NCI-H2171 treated with DMSO at 0.1 percent for 48 hours (cell line): ENCODE data around the gene HHAT.
A peak's percentile ranks its signal among the peaks of the same experiment; 100 is the strongest.

Experiments
- DNase-seq: peaks from one replicate; lab custom pipeline; 2025; lab: John Stamatoyannopoulos, UW

HHAT gene

DNA sequence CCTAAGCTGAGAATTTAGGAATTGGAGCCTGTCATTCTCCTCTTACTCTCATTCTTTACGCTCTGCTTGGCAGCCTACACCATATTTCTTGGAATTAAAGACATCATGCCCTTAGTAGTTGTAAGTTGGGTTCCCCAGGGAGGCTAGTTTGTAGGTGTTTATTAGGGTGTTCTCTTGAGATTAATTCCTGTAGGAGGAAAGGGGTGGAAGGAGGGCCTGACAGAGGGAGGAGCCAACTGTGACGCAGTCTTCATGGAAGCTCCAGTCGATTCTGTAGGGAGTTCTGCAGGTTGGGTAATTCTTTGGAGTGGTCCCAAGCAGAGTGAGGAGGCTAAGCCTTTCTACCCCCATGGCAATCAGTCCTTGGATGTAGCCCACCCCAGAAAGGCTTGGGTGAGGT lies 111.4 kb downstream of the HHAT start:
- peak; percentile 8 for DNase-seq

DNA sequence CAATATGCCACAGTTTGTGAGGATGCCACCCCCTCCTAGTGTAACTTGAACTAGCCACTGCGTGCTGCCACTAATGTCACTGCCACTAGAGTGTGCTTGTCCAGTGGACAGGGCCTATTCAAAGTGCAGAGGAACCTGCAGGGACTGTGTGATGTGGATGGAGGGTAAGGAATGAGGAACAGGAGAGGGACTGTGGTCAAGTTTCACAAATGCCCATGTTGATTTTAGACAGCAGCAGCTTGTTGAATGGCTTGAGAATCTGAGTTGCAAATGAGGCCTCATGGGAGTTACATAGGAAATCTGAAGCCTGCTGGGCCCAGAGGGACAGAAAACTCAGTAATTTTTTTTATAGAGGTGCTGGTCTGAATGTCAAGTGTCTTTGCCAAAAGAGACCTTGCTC lies 112.3 kb downstream of the HHAT start:
- DNase-seq: peak; percentile 62

DNA sequence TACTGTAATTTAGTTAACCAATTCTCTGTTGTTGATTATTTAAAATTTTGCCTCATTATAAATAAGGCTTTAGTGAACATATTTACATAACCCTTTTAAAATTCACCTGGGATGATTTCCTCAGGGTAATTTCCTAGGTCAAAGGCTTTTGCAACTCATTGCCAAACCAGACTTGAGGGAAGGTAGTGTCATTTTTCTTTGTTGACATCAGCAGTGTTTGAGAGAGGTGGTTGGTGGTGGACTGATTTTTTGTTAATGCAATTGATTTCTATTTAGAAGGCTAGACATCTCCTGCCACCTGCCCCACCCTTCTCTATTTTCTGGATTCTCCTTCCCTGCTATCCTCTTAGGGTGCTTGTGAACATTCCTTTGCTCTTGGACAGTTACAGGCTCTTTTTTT lies 116.8 kb downstream of the HHAT start:
- no peak for DNase-seq

DNA sequence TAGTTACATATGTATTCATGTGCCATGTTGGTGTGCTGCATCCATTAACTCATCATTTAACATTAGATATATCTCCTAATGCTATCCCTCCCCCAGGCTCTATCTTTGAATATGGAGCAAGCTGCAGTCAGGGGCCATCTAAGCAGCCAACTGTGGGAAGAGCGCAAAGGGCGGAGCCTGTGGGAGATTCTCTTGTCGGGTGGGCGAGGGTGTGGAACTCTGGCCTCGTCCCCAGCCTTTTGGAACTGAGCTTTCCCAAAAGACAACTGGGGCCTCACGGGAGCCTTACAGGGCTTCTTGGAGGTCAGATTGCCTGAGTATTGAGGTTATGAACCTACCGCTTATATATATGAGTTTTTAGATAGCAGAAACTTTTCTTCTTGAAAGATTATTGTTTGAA lies 117.2 kb downstream of the HHAT start:
- no peak for DNase-seq

DNA sequence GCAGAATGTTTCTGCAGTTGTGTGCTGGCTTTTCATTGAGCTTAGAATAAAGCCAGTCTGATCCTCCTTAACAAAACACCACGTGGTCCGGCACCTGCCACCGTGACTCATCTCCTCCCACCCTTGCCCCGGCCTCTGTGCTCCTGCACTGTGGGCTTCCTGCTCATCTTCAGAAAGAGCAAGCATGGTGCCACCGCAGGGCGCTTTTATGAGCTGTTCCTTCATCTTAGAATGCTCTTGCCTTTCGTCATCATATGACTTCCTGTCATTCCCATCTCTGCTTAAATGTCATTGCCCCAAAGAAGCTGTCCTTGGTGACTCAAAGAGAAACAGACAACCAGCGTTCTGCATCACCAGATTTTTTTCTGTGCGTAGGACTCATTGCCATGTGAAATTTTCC lies 117.8 kb downstream of the HHAT start:
- DNase-seq: no peak

DNA sequence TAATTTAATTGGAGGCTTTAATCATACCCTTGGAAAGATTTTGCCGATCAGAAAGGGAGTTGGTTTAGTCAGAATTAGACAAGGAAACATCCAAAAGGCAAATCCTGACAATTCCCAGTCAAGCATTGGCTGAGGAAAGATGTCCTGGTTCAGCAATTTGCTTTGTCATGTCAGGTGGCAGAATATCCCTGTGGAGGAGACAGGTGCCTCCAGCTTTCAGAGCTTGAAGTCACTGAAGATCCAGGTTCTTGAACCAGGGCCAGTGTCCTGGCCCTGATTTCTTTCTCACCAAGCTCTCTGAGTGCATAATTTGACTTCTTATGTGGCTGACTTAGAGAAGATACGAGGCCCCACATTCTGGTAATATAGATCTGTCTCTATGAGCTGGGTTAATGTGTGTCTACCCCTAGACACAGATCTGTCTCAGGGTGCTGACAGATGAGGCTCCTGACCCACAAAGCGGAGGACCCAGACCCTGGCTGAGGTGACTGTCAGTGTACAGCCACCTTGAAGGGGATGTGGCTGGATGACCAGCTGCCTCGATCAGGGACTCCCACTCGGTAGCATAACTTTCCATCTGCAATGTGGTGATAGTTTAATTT lies 118.9 kb downstream of the HHAT start:
- no peak for DNase-seq

DNA sequence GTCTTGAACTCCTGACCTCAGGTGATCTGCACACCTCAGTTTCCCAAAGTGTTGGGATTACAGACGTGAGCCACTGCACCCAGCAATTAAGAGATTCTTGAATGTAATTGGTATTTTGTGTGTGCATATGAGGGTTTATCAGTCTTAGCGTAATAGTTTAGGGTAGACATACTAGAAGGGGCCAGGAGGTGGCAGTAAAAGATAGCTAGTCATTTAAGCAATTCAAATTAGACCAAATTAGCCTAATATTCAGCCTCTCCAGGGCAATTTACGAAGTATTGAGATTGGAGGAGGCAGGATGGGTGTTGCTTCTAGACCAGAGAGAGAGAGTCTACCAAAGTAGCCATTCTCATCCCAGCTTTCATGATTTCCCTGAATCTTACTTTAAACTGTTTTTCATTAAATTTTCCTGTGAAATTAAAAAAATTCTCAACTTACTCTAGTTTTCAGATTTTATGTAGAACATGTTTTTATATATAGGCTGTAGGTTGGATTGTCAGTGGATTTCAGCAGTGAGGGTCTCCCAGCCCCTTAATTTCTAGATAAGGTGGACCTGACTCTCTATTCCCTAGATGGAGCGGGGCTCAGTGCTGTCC lies 119.7 kb downstream of the HHAT start:
- peak; percentile 71 for DNase-seq

DNA sequence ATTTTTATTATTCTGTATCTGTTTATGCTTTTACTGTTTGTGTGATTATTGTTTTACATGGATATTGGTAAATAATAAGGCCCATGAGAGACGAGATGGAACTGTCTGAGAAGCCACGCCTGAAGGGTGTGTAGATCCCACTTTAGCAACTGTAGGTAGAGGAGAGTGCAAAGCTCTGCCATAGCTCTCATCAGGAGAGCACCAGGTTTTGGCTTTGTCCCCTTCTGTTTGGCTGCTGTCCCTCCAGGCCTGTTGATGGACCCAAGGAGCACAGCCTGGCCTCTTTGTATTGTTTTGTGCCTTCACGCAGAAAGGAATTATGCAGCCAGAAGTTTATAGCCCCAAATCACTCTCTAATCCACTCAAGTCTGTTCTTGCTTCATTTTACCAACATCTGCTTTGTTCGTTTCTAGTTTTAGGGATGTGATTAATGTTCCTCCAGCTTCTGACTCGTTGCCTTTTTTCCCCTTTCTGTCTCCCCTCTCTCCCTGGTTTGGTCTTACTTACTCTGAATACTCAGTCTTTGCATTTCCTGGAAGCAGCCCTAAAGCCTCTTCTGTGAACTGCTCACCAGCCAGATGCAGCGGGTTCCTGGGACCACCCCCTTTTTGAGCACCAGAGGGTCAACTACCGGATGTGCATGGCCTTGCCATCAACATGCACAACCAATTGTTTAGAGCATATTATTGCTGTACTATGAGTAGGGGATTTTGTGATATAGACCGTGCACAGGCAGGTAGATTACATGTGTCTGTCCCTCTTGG lies 127.3 kb downstream of the HHAT start:
- no peak for DNase-seq

DNA sequence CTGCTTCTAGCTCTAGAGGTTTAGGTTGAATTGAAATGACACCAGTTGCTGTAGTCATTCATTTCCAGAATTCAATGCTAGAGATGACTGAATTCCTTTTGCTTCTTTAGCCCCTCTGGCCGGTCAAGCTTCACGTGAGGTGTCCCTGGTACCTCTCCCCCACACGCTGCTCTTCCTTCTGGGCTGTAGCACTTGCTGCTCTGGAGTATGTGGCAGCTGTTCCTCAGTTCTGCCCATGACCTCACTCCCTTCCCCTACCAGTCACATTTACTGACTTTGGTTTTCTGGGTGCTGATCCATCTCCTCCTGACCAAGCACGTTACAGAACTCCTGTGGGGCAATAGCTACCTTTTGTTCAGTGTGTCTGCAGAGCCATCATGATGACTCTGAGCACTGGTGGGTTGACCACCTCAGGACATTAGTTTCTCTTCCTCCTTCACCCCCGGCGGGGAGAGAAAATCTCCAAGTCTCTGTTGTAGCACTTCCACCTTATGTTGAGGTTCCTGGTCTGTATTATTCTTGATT lies 128.1 kb downstream of the HHAT start:
- DNase-seq: no peak

DNA sequence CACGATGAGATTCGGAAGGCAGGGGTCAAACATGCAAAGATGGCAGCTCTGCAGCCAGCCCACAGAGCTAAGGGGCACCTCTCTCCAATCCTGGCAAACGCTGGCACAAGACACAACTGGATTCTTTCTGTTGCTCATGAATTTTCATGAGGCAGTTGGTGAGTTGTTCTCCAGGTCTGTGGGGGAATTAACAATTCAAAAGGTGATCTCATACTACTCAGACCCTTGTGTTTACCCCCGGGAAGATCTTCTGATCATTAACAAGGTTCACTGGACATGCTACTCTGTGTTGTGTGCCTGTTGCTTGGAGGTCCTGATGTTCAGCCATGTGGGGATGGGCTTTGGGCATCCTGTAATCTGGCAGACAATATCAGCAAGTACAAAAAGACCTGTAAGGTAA lies 128.9 kb downstream of the HHAT start:
- no peak for DNase-seq

DNA sequence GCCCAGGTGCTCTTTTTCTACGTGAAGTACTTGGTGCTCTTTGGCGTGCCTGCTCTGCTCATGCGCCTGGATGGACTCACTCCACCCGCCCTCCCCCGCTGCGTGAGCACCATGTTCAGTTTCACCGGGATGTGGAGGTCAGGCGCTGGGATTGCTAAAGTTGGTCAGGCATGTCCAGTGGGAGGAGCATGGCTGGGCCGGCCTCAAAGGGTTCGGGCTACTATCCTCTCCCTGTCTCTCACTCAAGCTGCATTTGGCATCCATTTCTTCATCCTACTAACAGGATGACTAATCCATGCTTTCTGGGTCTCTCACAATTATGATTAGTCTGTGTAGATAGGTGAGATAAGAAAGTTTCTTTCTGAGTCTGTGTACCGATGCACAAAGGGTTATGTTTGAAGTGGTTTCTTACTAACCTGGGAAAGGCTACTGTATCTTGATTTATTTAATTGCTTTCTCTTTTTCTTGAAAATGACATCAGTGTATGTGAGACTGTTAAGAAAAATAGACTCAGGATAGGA lies 135.9 kb downstream of the HHAT start:
- no peak for DNase-seq

DNA sequence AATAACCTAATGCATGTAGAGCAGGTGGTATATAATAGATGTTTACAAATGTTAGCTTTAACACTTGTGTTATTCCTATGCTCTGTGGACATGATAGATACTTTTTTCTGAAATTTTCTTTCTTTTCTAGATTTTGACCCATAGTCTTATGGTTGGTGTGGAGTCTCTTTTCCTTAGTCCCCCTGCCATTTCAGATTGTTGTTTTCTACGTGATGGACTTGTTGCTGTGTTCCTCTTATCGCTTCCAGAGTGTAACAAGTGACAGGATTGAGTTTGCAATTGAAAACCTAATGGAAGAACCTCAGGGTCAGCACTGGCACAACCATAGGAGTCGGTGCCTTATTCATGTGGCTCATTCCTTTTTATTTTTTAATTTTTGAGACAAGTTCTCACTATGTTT lies 136.4 kb downstream of the HHAT start:
- no peak for DNase-seq

DNA sequence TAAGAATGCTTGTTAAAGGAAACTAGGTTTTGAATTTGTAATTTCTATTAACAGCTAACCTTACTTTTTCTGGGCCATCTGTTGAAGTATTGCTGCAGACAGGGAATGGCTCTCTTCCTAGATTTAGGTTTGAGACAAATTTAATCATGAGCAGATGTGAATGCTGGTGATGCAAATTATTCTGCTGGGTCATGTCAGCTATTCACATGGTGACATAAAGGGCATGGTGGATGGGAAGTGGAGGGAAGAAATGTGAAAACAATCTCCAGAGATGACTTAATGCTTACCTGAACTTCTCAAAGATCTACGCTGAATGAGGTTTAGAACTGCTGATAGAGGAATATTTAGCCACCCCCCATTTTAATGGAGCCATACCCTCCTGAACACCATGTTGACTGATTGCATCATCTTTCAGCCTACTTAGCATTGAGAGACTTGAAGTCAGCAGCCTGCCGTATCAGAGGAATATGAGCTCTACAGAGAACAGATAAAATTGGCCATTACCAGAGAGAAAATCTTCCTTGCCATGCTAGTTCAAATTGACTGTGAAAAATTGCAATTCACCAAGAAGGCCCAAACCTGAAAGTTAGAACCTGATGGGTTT lies 138.8 kb downstream of the HHAT start:
- DNase-seq: peak; percentile 37

DNA sequence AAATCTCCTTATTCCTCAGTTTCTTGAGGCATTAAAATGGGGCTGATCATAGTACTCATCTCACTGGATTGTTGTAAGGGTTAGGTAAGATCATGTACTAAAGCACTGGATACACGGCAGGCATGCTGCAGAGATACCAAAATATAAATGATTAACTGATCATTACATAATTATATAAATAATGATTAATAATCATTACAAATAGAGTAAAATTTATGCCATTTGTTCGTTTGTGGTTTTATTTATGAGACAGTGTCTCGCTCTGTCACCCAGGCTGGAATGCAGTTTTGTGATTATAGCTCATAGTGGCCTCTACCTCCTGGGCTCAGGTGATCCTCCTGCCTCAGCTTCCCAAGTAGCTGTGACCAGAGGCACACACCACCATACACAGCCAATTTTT lies 140.7 kb downstream of the HHAT start:
- no peak for DNase-seq

DNA sequence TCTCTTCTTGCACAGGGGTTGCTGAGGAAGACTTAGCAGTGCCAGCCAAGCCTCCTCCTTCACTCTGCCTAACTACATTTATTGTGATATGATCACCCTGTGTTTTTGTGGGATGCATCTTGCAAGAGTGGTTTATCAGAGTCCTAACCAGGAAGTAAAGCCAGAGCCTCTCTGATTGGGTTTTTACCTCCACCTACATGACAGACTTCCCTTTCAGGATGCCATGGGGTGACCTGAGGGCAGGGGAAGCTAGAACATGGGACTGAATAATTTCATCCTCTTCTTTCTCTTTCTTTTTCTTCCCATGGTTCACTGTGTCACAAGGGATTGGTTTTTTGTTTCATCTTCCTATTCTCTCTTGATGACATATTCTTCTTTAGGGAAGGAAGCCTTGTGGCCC lies 146.6 kb downstream of the HHAT start:
- DNase-seq: no peak

DNA sequence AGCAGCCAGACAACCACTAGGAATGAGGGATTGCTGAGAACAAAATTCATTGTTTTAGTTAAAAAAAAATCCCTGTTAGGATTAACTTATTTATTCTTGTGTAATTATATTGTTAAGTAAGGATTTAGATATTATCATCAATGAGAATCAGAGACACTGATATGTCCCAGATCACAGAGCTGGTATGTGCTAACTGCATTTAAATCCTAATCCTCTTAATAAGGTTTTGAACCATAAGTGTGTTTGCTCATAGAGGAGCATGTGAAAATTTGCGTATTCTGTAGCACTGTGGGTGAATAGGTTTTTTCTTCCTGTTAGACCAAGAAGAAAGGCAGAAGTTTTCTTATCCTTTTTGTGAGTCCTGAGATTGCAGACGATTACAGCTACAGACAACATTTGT lies 147.1 kb downstream of the HHAT start:
- DNase-seq: no peak

DNA sequence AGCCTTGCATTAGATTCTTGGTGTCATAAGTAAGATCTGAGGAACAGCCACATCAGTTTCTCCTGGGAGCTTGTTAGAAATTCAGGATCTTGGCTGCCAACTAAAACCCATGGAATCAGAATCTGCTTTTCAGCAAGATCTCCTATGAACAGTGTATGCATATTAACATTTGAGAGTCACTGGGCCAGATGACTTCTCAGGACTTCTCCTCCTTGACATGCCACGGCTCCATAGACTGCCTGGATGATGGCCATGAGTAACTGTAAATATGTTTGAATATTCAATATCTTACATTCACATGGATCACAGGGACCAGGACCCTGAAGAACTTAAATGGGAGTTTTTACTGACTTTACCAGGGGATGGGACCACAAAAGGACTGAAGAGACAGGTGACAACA lies 148.0 kb downstream of the HHAT start:
- DNase-seq: no peak

DNA sequence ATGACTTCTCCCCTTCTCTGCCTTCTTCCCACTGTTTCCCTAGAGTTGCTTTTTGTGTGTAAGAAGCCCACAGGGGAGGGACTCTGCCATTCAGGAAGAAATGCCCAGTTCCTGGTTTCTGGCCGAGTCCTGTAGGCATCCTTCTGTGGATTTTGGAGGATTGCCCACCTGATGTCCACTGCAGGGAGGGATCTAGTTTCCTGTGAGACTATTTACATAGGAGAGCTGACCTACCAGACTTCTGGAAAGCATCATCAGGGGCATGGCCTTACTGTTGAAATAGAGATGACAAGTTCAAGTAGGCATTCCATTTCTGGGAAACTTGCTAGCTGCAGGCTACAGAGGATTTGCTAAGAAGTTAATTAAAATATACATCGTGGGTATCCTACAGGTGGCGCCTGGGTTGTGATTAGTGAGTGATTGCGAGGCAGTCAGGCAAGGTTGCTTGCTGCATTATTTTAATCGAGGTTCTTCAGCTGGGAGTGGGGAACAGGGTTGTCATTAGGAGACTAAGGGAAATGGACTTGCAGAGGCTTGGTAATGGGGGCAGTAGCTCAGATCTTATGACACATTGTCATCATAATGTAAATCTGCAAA lies 148.7 kb downstream of the HHAT start:
- no peak for DNase-seq

DNA sequence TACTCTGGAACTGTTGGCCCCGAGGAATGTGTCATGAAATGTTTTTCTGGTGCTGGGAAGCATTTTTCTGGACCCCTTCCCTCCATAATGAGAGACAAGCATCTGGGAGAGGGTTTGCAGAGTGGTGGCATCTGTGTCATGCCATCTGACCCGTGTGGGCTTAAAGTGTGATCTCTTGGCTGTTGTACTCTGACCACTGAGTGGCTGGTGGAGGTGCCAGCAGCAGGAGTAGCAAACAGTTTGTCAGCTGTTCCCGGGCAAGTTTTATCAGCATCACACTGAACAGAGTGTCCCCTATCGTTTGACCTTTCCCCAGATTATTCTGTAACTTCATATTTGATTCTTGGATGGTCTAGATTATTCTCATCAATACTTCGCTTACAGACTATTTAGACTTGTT lies 150.1 kb downstream of the HHAT start:
- DNase-seq: no peak

DNA sequence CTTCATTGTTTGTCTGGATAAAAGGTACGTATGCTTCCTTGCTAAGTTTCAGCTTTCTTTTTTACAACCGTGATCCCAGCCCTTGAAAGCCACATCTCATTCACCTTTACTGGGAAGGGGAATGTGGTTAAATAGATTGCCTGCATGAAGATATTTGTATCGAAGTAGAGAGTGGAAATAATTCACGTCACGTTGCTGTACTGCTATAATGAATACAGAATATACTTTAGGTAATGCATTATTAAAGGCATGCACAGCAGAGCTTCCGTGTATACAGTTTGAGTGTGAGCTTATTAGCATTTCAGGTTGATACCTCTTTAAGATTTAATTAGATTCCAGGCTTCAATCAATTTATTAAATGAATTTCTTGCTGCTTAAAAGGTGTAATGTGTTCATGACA lies 153.8 kb downstream of the HHAT start:
- no peak for DNase-seq

DNA sequence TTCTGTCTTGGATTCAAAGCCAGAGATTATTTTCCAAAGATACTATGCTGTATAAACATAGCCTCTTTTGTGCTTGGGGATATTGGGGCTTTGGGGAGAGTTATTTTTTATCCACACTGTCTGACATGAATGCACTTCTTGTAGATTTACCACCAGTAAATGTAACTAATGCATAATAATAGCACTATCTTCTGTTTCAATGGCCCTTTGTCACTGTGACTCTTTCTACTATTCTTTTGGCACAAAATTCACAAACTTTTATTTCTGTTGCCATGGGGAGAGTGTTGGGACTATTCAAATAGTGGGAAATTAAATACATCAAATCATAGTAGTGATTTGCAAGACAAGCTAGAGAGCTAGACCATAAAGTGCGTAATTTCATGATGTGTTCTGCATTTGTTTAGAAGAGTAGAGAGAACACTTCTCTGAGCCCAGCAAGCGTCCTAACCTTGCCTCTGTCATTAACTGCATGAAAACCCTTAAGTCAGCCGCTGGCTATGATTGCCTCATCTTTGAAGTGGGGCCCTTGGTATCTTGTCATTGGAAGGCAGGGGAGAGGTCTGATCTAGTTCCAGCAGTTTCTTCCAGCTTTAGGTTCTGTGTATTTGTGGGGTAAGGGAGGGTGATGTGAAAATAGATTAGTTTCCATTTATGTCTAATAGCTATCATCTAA lies 154.4 kb downstream of the HHAT start:
- no peak for DNase-seq

DNA sequence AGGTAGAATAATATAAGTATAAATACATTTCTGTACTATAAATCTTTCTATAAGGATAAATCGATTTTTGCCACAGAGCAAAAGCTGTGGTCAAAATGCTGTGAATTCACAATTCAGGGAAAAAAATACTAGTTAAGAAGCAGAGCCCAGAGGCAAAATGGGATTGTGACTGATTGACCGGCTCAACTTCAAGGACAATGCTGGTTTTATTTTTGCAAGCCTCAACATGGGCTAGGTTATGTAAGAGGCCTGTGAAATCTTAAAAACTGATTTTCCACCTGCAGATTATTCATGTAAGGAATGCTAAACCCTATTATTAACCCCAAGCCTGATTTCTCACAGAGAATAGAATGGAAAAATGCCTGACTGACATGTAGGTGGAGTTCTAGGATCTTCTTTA lies 155.1 kb downstream of the HHAT start:
- no peak for DNase-seq
